OCI-LY7 (cell line): ENCODE measurements around the gene ARAF. TPM values are rescaled to one million over a fixed set of nuclear protein-coding genes. Genes with fewer than 3 reads are reported as not detected.

Experiments used
- BruUV-seq: library from RNA; stranded (reverse); fragments of 400-500 nt; replicated peaks from 2 replicates; lab custom pipeline; 2021; lab: Mats Ljungman, UMichigan
- CTCF ChIA-PET: fragments of 300-600 bp; sonication (Branson Sonifier 250); formaldehyde crosslinking; loops from one replicate; lab custom pipeline; 2022; ENCODE audit warnings: antibody characterized with exemption; ENCODE audit not compliant: unreplicated experiment; lab: Charles Lee
- POLR2A ChIA-PET: fragments of 300-600 bp; sonication (Branson Sonifier 250); formaldehyde crosslinking; loops from one replicate; lab custom pipeline; 2022; ENCODE audit warnings: antibody characterized with exemption; lab: Charles Lee
- DNase-seq: peaks from one replicate; pipeline ENCODE4 v3.0.0-alpha.2; 2015; ENCODE audit warnings: low spot score
- H2AFZ ChIP-seq: fragments of 200-600 bp; sonication (generic), shearing (Covaris generic); 2 replicates; pipeline ENCODE4 v1.6.1; 2014; ENCODE audit warnings: mild to moderate bottlenecking, antibody characterized with exemption, low read length, moderate library complexity
- H3K27ac ChIP-seq: fragments of 200-600 bp; sonication (generic); 2 replicates; pipeline ENCODE4 v1.5.1; 2014; ENCODE audit warnings: mixed run types, low read depth, mild to moderate bottlenecking, moderate library complexity, low read length, inconsistent platforms; ENCODE audit not compliant: poor library complexity, severe bottlenecking
- H3K36me3 ChIP-seq: fragments of 200-600 bp; sonication (generic); 2 replicates; pipeline ENCODE4 v1.6.1; 2014; ENCODE audit warnings: mild to moderate bottlenecking, antibody characterized with exemption, low read length, moderate library complexity, mixed read lengths; ENCODE audit not compliant: insufficient read depth
- H3K4me1 ChIP-seq: fragments of 200-600 bp; sonication (generic); 2 replicates; pipeline ENCODE4 v1.5.1; 2014; ENCODE audit warnings: mild to moderate bottlenecking, low read length; ENCODE audit not compliant: insufficient read depth, poor library complexity, severe bottlenecking
- H3K4me2 ChIP-seq: fragments of 200-600 bp; sonication (generic); 2 replicates; pipeline ENCODE4 v1.6.1; 2014; ENCODE audit warnings: mild to moderate bottlenecking, low read length
- H3K4me3 ChIP-seq: fragments of 200-600 bp; sonication (generic); 2 replicates; pipeline ENCODE4 v1.5.1; 2014; ENCODE audit warnings: mild to moderate bottlenecking, low read depth, low read length; ENCODE audit not compliant: poor library complexity, severe bottlenecking
- H3K79me2 ChIP-seq: fragments of 200-600 bp; sonication (generic); 2 replicates; pipeline ENCODE4 v1.6.1; 2016; ENCODE audit warnings: low read depth, mild to moderate bottlenecking, low read length, moderate library complexity, mixed read lengths; ENCODE audit not compliant: insufficient read depth
- H3K9me2 ChIP-seq: fragments of 200-600 bp; sonication (generic); 2 replicates; pipeline ENCODE4 v1.6.1; 2016; ENCODE audit warnings: mild to moderate bottlenecking, low read length, mixed read lengths; ENCODE audit not compliant: insufficient read depth
- H3K9me3 ChIP-seq: fragments of 200-600 bp; sonication (generic); 2 replicates; pipeline ENCODE4 v1.6.1; 2014; ENCODE audit warnings: mild to moderate bottlenecking, mixed run types, low read length, mixed read lengths
- H4K20me1 ChIP-seq: fragments of 200-600 bp; sonication (generic); 2 replicates; pipeline ENCODE4 v1.6.1; 2014; ENCODE audit warnings: mild to moderate bottlenecking, antibody characterized with exemption, low read length, moderate library complexity, mixed read lengths; ENCODE audit not compliant: insufficient read depth
- CTCF ChIP-seq: fragments of 200-600 bp; sonication (generic); conservative IDR thresholded peaks from 2 replicates; pipeline ENCODE4 v1.5.1; 2014; ENCODE audit warnings: mild to moderate bottlenecking, antibody characterized with exemption, low read length, moderate library complexity, mixed read lengths
- EZH2phosphoT487 ChIP-seq: fragments of 200-600 bp; sonication (generic); IDR thresholded peaks from 2 replicates; pipeline ENCODE4 v1.6.1; 2018; ENCODE audit warnings: low read depth, borderline replicate concordance, mild to moderate bottlenecking, mixed run types, antibody characterized with exemption, low read length, moderate library complexity, mixed read lengths
- intact Hi-C: fragments of 100-400 bp; cut with micrococcal nuclease; formaldehyde crosslinking; loops from one replicate; pipeline ENCODE4 v1.10.0; 2022; ENCODE audit not compliant: unreplicated experiment
- total RNA-seq, 2 experiments: library from RNA; depleted of rRNA in 1 of 2; stranded (reverse); fragments of >200 nt in 1 of 2; shearing (Covaris generic) in 1 of 2; gene quantifications; 2 replicates each; pipeline ENCODE4 v1.2.3, GENCODE V29; 2014 to 2022

ARAF gene
- total RNA-seq, 2 experiments from 2014 or later = 28.9 to 52.4 TPM

- H3K4me3 ChIP-seq = no peak overlapping the region
- no peaks in the 10 kb centered on the region for H3K79me2 ChIP-seq
- no peak overlapping the region for H2AFZ ChIP-seq
- H3K9me3 ChIP-seq = no peaks in the 10 kb centered on the region
- TF ChIP-seq EZH2phosphoT487 (no peak), CTCF (no peak)
- H3K9me2 ChIP-seq = no peaks in the 10 kb centered on the region
- H3K27ac ChIP-seq = no peak overlapping the region
- CTCF ChIA-PET = no interaction called here
- intact Hi-C loops = no loop called here
- no peak overlapping the region for H3K4me2 ChIP-seq
- H3K4me1 ChIP-seq = no peaks in the 10 kb centered on the region
- POLR2A ChIA-PET = no interaction called here
- no TSS peak for BruUV-seq
- no peaks in the 10 kb centered on the region for H4K20me1 ChIP-seq
- no peaks in the 10 kb centered on the region for H3K36me3 ChIP-seq
- no peak for DNase-seq
These were observed 49.5 kb downstream of the ARAF start for GRCh38 chrX:47610511-47610910.

DNA sequence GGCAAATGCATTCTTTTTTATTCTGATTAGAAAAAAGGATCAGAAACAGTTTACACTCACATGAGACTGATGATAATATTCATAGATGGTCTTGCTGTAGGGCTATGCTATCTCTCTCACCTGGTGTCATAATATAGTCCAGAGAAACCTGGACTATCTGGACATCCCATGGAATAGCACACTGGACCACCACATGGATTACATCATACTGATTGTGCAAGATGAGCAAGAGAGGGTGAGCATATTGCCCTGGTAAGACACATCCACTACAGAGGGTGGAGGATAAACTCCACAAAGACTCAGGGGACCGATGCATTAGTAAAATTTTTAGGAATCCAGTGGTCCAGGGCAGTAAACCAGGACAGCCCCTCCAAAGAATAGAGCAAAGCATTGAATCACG, 50.5 kb downstream of the ARAF start:
- TF ChIP-seq EZH2phosphoT487 (no peak), CTCF (no peak)
- H3K4me1 ChIP-seq = no peaks in the 10 kb centered on the region
- H3K4me3 ChIP-seq = no peak overlapping the region
- H3K4me2 ChIP-seq = no peak overlapping the region
- DNase-seq = no peak
- CTCF ChIA-PET = no interaction called here
- intact Hi-C loops = no loop called here
- no peak overlapping the region for H2AFZ ChIP-seq
- no peak overlapping the region for H3K27ac ChIP-seq
- POLR2A ChIA-PET = no interaction called here
- H3K79me2 ChIP-seq = no peaks in the 10 kb centered on the region
- BruUV-seq = no TSS peak
- no peaks in the 10 kb centered on the region for H3K9me3 ChIP-seq
- H4K20me1 ChIP-seq = no peaks in the 10 kb centered on the region
- H3K9me2 ChIP-seq = no peaks in the 10 kb centered on the region
- no peaks in the 10 kb centered on the region for H3K36me3 ChIP-seq

DNA sequence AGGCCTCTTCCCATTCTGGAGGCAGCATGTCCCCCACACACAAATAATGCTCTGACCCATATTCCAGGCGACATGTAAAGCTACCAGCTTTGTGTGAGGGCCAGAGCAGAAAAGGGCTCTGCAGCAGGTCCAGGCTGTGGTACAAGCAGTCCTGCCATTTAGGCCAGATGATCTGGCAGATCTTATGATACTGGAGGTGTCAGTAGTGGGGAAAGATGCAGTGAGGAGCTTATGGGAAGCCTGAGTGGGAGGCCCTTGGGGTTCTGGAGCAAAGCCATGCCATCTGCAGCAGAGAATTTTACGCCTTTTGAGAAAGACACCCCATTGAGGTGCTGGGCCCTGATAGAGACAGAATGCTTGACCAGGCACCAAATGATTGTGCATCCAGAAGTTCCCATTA, 50.9 kb downstream of the ARAF start:
- intact Hi-C loops = no loop called here
- Histone ChIP-seq H3K9me3 (no peaks in the 10 kb centered on the region), H3K9me2 (no peaks in the 10 kb centered on the region), H3K4me1 (no peaks in the 10 kb centered on the region), H3K36me3 (no peaks in the 10 kb centered on the region), H3K79me2 (no peaks in the 10 kb centered on the region), H3K27ac (no peak overlapping the region), H3K4me2 (no peak overlapping the region), H4K20me1 (no peaks in the 10 kb centered on the region), H2AFZ (no peak overlapping the region), H3K4me3 (no peak overlapping the region)
- ChIA-PET CTCF (no interaction called here), POLR2A (no interaction called here)
- no TSS peak for BruUV-seq
- TF ChIP-seq CTCF = no peak
- DNase-seq = no peak
